GM19043 (cell line): ENCODE results near the gene MACROD2.
A peak's percentile ranks its signal among the peaks of the same experiment; 100 is the strongest.
"Not testable (repeated sequence)": the region's sequence is repeated elsewhere in the genome, so short reads cannot be mapped to it uniquely, and the experiment has no call there.

Source experiments
- ATAC-seq: cut with Tn5 transposase; IDR thresholded peaks from one replicate; pipeline ENCODE4 v1.9.1; 2021; ENCODE audit warnings: low read depth; ENCODE audit not compliant: unreplicated experiment

The MACROD2 gene

GRCh38 chr20:14235355-14235754, 240.0 kb downstream of the MACROD2 start:
- no peak for ATAC-seq

- no peak for ATAC-seq
These were observed 250.2 kb downstream of the MACROD2 start for GRCh38 chr20:14245368-14245970.

- no peak for ATAC-seq
These were observed 264.4 kb downstream of the MACROD2 start for GRCh38 chr20:14259689-14260088.

GRCh38 chr20:14260367-14260766, 265.1 kb downstream of the MACROD2 start:
- ATAC-seq: no peak

- ATAC-seq: no peak
These were observed 269.6 kb downstream of the MACROD2 start for GRCh38 chr20:14264869-14265268.

- ATAC-seq: no peak
These were observed 270.9 kb downstream of the MACROD2 start for GRCh38 chr20:14266246-14266645.

GRCh38 chr20:14270751-14271150, 275.4 kb downstream of the MACROD2 start:
- not testable (repeated sequence) for ATAC-seq

- no peak for ATAC-seq
These were observed 286.8 kb downstream of the MACROD2 start for GRCh38 chr20:14282140-14282539.

GRCh38 chr20:14284443-14284842, 289.1 kb downstream of the MACROD2 start:
- no peak for ATAC-seq

- ATAC-seq: no peak
These were observed 293.3 kb downstream of the MACROD2 start for GRCh38 chr20:14288341-14289330.

- ATAC-seq: no peak
These were observed 296.2 kb downstream of the MACROD2 start for GRCh38 chr20:14291502-14291901.

- ATAC-seq: peak; percentile 66
These were observed 299.9 kb downstream of the MACROD2 start for GRCh38 chr20:14295238-14295637.

- ATAC-seq: no peak
These were observed 300.5 kb downstream of the MACROD2 start for GRCh38 chr20:14295770-14296309.

GRCh38 chr20:14299831-14300230, 304.5 kb downstream of the MACROD2 start:
- ATAC-seq: no peak

GRCh38 chr20:14303106-14303505, 307.8 kb downstream of the MACROD2 start:
- no peak for ATAC-seq

- ATAC-seq: no peak
These were observed 308.3 kb downstream of the MACROD2 start for GRCh38 chr20:14303651-14304050.

GRCh38 chr20:14304472-14304871, 309.2 kb downstream of the MACROD2 start:
- ATAC-seq: no peak

GRCh38 chr20:14307956-14308355, 312.6 kb downstream of the MACROD2 start:
- ATAC-seq: no peak

GRCh38 chr20:14310977-14311627, 315.8 kb downstream of the MACROD2 start:
- ATAC-seq: no peak

- ATAC-seq: no peak
These were observed 316.7 kb downstream of the MACROD2 start for GRCh38 chr20:14312001-14312400.
